SK-N-SH (cell line): Measurements from ENCODE around the gene HLA-E. TPM values are rescaled to one million over a fixed set of nuclear protein-coding genes. Genes with fewer than 3 reads are reported as not detected.

Experiments
- CTCF ChIA-PET: fragments of 300-600, 350-600 bp; formaldehyde crosslinking; extraction: SDS; loops from one replicate; lab custom pipeline; 2021; lab: Yijun Ruan, JAX
- POLR2A ChIA-PET: fragments of 350-600 bp; sonication (Branson Sonifier 250); formaldehyde crosslinking; extraction: SDS; loops from one replicate; lab custom pipeline; 2020; ENCODE audit warnings: antibody characterized with exemption, inconsistent platforms; lab: Yijun Ruan, JAX
- DNase-seq: peaks from one replicate; pipeline ENCODE4 v3.0.0; 2012
- H2AFZ ChIP-seq: fragments of 200-600 bp; sonication (generic); 2 replicates; pipeline ENCODE4 v1.8.1; 2016; ENCODE audit warnings: antibody characterized with exemption, mild to moderate bottlenecking, low read depth
- H3F3A ChIP-seq: fragments of 200-600 bp; sonication (generic); replicated peaks from 2 replicates; pipeline ENCODE3; 2016; ENCODE audit warnings: antibody characterized with exemption, mild to moderate bottlenecking; ENCODE audit not compliant: insufficient read depth
- H3K27ac ChIP-seq, 2 experiments: fragments of 200-500 bp in 1 of 2; fragments of 200-600 bp in 1 of 2; sonication (Bioruptor generic) in 1 of 2; sonication (generic), shearing (Covaris generic) in 1 of 2; 2 replicates each; pipeline versions ENCODE4 v1.5.1 to v1.6.1; 2014 to 2016; ENCODE audit warnings: low read depth in 2 of 2, inconsistent platforms in 1 of 2, low read length in 1 of 2, mild to moderate bottlenecking in 1 of 2, mixed read lengths in 1 of 2
- H3K27me3 ChIP-seq: fragments of 200-600 bp; sonication (generic), shearing (Covaris generic); 2 replicates; pipeline ENCODE4 v1.6.1; 2016; ENCODE audit warnings: mixed run types; ENCODE audit not compliant: insufficient read depth
- H3K36me3 ChIP-seq, 2 experiments: fragments of 200-500 bp in 1 of 2; fragments of 200-600 bp in 1 of 2; sonication (Bioruptor generic) in 1 of 2; sonication (generic) in 1 of 2; replicated peaks in 1 of 2; 2 replicates each; pipeline versions ENCODE3 to v1.5.1; 2014 to 2016; ENCODE audit warnings: low read length in 1 of 2, mild to moderate bottlenecking in 1 of 2; ENCODE audit not compliant: insufficient read depth in 2 of 2, control insufficient read depth in 1 of 2
- H3K4me1 ChIP-seq, 2 experiments: fragments of 200-500 bp in 1 of 2; fragments of 200-600 bp in 1 of 2; sonication (Bioruptor generic) in 1 of 2; sonication (generic), shearing (Covaris generic) in 1 of 2; 2 replicates each; pipeline versions ENCODE4 v1.5.1 to v1.6.1; 2014 to 2016; ENCODE audit warnings: low read depth in 1 of 2, low read length in 1 of 2, mixed run types in 1 of 2; ENCODE audit not compliant: insufficient read depth in 2 of 2, control insufficient read depth in 1 of 2
- H3K4me2 ChIP-seq: fragments of 200-600 bp; sonication (generic), shearing (Covaris generic); 2 replicates; pipeline ENCODE4 v1.6.1; 2017; ENCODE audit warnings: mixed run types
- H3K4me3 ChIP-seq, 2 experiments: fragments of 200-500 bp in 1 of 2; fragments of 200-600 bp in 1 of 2; sonication (Bioruptor generic) in 1 of 2; sonication (generic), shearing (Covaris generic) in 1 of 2; 2 replicates each; pipeline versions ENCODE4 v1.5.1 to v1.8.1; 2014 to 2016; ENCODE audit warnings: low read depth in 2 of 2, inconsistent platforms in 1 of 2, low read length in 1 of 2, mild to moderate bottlenecking in 1 of 2, mixed read lengths in 1 of 2, moderate library complexity in 1 of 2
- H3K79me2 ChIP-seq: fragments of 200-600 bp; sonication (generic); 2 replicates; pipeline ENCODE4 v1.8.1; 2017; ENCODE audit warnings: mild to moderate bottlenecking; ENCODE audit not compliant: insufficient read depth
- H3K9ac ChIP-seq: fragments of 200-600 bp; sonication (generic); 2 replicates; pipeline ENCODE4 v1.6.1; 2017; ENCODE audit warnings: mixed run types
- H3K9me2 ChIP-seq: fragments of 200-600 bp; sonication (generic); 2 replicates; pipeline ENCODE4 v1.6.1; 2017; ENCODE audit warnings: mixed run types
- H3K9me3 ChIP-seq: fragments of 200-600 bp; sonication (generic); 2 replicates; pipeline ENCODE4 v1.6.1; 2017; ENCODE audit warnings: mixed run types, mild to moderate bottlenecking, moderate library complexity
- H4K20me1 ChIP-seq: fragments of 200-600 bp; sonication (generic); 2 replicates; pipeline ENCODE4 v1.6.1; 2017; ENCODE audit warnings: mild to moderate bottlenecking, mixed run types; ENCODE audit not compliant: insufficient read depth
- CHD2 ChIP-seq: fragments of 150-350 bp; IDR thresholded peaks from 2 replicates; pipeline ENCODE4 v1.6.1; 2018; ENCODE audit warnings: low read length; ENCODE audit not compliant: partially characterized antibody
- ELF1 ChIP-seq: IDR thresholded peaks from 2 replicates; pipeline ENCODE4 v1.4.0; 2012
- EP300 ChIP-seq, 2 experiments: IDR thresholded peaks; 2 replicates each; pipeline versions ENCODE4 v1.4.0 to v1.6.1; 2012; ENCODE audit warnings: borderline replicate concordance in 1 of 2, low read depth in 1 of 2, low read length in 1 of 2
- EZH2phosphoT487 ChIP-seq: fragments of 200-600 bp; sonication (generic); IDR thresholded peaks from 2 replicates; pipeline ENCODE4 v1.6.1; 2017; ENCODE audit warnings: low read depth, mixed run types, mild to moderate bottlenecking, antibody characterized with exemption, moderate library complexity, borderline replicate concordance
- FOXM1 ChIP-seq: IDR thresholded peaks from 2 replicates; pipeline ENCODE4 v1.4.0; 2012; ENCODE audit warnings: low read depth, mild to moderate bottlenecking
- GATA2 ChIP-seq: sonication (generic); formaldehyde crosslinking; IDR thresholded peaks from 2 replicates; pipeline ENCODE4 v1.5.0; 2020; ENCODE audit warnings: mild to moderate bottlenecking, missing genetic modification reagents
- JUND ChIP-seq: IDR thresholded peaks from 2 replicates; pipeline ENCODE4 v1.4.0; 2012
- NFIC ChIP-seq: IDR thresholded peaks from 2 replicates; pipeline ENCODE4 v1.4.0; 2012; ENCODE audit warnings: borderline replicate concordance
- NRF1 ChIP-seq: IDR thresholded peaks from 2 replicates; pipeline ENCODE4 v1.6.1; 2012; ENCODE audit warnings: low read depth, mild to moderate bottlenecking, low read length
- PBX3 ChIP-seq: IDR thresholded peaks from 2 replicates; pipeline ENCODE4; 2012
- RCOR1 ChIP-seq: fragments of 150-350 bp; IDR thresholded peaks from 2 replicates; pipeline ENCODE4 v1.6.1; 2017; ENCODE audit warnings: antibody characterized with exemption, low read length
- RFX5 ChIP-seq: IDR thresholded peaks from 2 replicates; pipeline ENCODE4 v1.6.1; 2012; ENCODE audit warnings: mild to moderate bottlenecking, improper control_type of control experiment, low read length
- RXRA ChIP-seq: IDR thresholded peaks from 2 replicates; pipeline ENCODE4 v1.4.0; 2012; ENCODE audit warnings: low read depth, mild to moderate bottlenecking, borderline replicate concordance
- SIN3A ChIP-seq: IDR thresholded peaks from 2 replicates; pipeline ENCODE4 v1.6.1; 2012; ENCODE audit warnings: low read depth, mild to moderate bottlenecking, low read length, moderate library complexity, borderline replicate concordance
- TEAD4 ChIP-seq: IDR thresholded peaks from 2 replicates; pipeline ENCODE4 v1.4.0; 2012; ENCODE audit warnings: mild to moderate bottlenecking, borderline replicate concordance; ENCODE audit not compliant: insufficient read depth
- USF2 ChIP-seq: fragments of 150-350 bp; IDR thresholded peaks from 2 replicates; pipeline ENCODE4 v1.6.1; 2017; ENCODE audit warnings: antibody characterized with exemption, low read length, low read depth, borderline replicate concordance
- WGBS: methylation state at CpG from one replicate; pipeline ENCODE4 v1.1.6; 2017; ENCODE audit warnings: low lambda C conversion rate; 5-methylcytosine and 5-hydroxymethylcytosine counted together
- polyA plus RNA-seq, 3 experiments: library from polyadenylated mRNA; depleted of rRNA; stranded (reverse); fragments of >200 nt; gene quantifications; 2 replicates each; pipeline ENCODE4 v1.2.3, GENCODE V29; 2012
- TF ChIP-seq, protein P1 (sequence below): IDR thresholded peaks from 2 replicates; pipeline ENCODE4 v1.4.0; 2012; ENCODE audit warnings: low read depth, borderline replicate concordance

Gene HLA-E
- polyA plus RNA-seq, 1 of the 3 experiments (the other 2 are of a cell fraction): 90.9 TPM

- Histone ChIP-seq H3K4me2 (peak overlapping the region; percentile 18; the same call in 1 of the 2 replicates), H3K4me3 (no peak overlapping the region), H3K79me2 (no peaks in the 10 kb centered on the region), H3K4me1 (peaks cover 0 to 14% of the 10 kb centered on the region in 2 experiments; a peak in 1 of 4 replicates), H3K27me3 (no peaks in the 10 kb centered on the region), H3K27ac (no peak overlapping the region), H3F3A (peaks cover 15% of the 10 kb centered on the region), H3K9ac (no peak overlapping the region), H2AFZ (peak overlapping the region; percentile 76), H3K36me3 (no peaks in the 10 kb centered on the region), H4K20me1 (no peaks in the 10 kb centered on the region), H3K9me2 (no peaks in the 10 kb centered on the region), H3K9me3 (no peaks in the 10 kb centered on the region)
- ChIA-PET POLR2A (interaction anchor here (0.6 kb wide), 1 partner anchor 13 kb away, joined by 4 read pairs; no protein-coding TSS in a partner anchor), CTCF (interaction anchor here (0.8 to 3.4 kb wide), 7 partner anchors 9 to 44 kb away, joined by 3 to 15 read pairs (median 7); no protein-coding TSS in a partner anchor)
- DNase-seq: no peak
- TF ChIP-seq JUND (no peak), PBX3 (no peak), RXRA (no peak), ELF1 (no peak), NFIC (no peak), GATA2 (CRISPR knock-in tag) (no peak), EP300 (IDR thresholded peaks at IDR 0.05; ENCODE audit: borderline replicate concordance in 1 of 2, low read depth in 1 of 2, low read length in 1 of 2) (no peak), RCOR1 (no peak), FOXM1 (no peak), TEAD4 (no peak), RFX5 (no peak), NRF1 (no peak), EZH2phosphoT487 (no peak), USF2 (no peak), SIN3A (no peak), CHD2 (no peak)
- TF ChIP-seq, protein P1, sequence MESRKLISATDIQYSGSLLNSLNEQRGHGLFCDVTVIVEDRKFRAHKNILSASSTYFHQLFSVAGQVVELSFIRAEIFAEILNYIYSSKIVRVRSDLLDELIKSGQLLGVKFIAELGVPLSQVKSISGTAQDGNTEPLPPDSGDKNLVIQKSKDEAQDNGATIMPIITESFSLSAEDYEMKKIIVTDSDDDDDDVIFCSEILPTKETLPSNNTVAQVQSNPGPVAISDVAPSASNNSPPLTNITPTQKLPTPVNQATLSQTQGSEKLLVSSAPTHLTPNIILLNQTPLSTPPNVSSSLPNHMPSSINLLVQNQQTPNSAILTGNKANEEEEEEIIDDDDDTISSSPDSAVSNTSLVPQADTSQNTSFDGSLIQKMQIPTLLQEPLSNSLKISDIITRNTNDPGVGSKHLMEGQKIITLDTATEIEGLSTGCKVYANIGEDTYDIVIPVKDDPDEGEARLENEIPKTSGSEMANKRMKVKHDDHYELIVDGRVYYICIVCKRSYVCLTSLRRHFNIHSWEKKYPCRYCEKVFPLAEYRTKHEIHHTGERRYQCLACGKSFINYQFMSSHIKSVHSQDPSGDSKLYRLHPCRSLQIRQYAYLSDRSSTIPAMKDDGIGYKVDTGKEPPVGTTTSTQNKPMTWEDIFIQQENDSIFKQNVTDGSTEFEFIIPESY: no peak
- 30% methylated on average over 10 of the region's 10 CpGs for WGBS
These were observed 11.4 kb downstream of the HLA-E start for GRCh38 chr6:30500421-30501355.
